OCI-LY3 (cell line): Measurements from ENCODE around the gene KCNC2.

Source experiments
- EZH2phosphoT487 ChIP-seq: fragments of 200-600 bp; shearing (Covaris generic); IDR thresholded peaks from 2 replicates; pipeline ENCODE4 v1.6.1; 2018; ENCODE audit warnings: antibody characterized with exemption, mixed run types, low read depth
- TF ChIP-seq, protein P1 (sequence below): fragments of 200-600, 300-600 bp; sonication (generic); IDR thresholded peaks from 2 replicates; pipeline ENCODE4 v1.5.1; 2014; ENCODE audit warnings: antibody characterized with exemption, low read length, low read depth

DNA sequence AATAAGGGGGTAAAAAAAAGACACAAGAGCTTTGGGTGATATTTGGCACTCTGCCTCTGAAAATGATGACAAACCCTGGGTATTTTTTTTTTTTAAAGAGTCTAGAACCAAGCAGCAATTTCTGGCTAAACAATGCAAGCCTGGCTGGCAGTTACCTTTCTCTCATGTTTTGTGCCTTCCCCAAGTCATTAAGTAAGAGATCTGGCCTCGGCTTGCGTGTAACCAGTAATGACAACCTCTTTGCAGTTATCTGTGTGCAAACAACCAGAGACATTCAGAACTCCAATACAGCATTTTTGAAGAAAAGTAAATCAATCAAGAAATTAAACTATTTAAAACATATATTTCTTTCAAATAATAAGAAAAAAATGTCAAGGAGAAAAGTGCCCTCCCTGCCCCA is 167.5 kb downstream of the KCNC2 start:
- TF ChIP-seq, protein P1, sequence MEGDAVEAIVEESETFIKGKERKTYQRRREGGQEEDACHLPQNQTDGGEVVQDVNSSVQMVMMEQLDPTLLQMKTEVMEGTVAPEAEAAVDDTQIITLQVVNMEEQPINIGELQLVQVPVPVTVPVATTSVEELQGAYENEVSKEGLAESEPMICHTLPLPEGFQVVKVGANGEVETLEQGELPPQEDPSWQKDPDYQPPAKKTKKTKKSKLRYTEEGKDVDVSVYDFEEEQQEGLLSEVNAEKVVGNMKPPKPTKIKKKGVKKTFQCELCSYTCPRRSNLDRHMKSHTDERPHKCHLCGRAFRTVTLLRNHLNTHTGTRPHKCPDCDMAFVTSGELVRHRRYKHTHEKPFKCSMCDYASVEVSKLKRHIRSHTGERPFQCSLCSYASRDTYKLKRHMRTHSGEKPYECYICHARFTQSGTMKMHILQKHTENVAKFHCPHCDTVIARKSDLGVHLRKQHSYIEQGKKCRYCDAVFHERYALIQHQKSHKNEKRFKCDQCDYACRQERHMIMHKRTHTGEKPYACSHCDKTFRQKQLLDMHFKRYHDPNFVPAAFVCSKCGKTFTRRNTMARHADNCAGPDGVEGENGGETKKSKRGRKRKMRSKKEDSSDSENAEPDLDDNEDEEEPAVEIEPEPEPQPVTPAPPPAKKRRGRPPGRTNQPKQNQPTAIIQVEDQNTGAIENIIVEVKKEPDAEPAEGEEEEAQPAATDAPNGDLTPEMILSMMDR, result no peak
- no peak for TF ChIP-seq EZH2phosphoT487
